OCI-LY7 (cell line): Measurements from ENCODE around the gene ZBP1.

Source experiments
- CTCF ChIP-seq: fragments of 200-600 bp; sonication (generic); conservative IDR thresholded peaks from 2 replicates; pipeline ENCODE4 v1.5.1; 2014; ENCODE audit warnings: mild to moderate bottlenecking, antibody characterized with exemption, low read length, moderate library complexity, mixed read lengths
- EZH2phosphoT487 ChIP-seq: fragments of 200-600 bp; sonication (generic); IDR thresholded peaks from 2 replicates; pipeline ENCODE4 v1.6.1; 2018; ENCODE audit warnings: low read depth, borderline replicate concordance, mild to moderate bottlenecking, mixed run types, antibody characterized with exemption, low read length, moderate library complexity, mixed read lengths

DNA sequence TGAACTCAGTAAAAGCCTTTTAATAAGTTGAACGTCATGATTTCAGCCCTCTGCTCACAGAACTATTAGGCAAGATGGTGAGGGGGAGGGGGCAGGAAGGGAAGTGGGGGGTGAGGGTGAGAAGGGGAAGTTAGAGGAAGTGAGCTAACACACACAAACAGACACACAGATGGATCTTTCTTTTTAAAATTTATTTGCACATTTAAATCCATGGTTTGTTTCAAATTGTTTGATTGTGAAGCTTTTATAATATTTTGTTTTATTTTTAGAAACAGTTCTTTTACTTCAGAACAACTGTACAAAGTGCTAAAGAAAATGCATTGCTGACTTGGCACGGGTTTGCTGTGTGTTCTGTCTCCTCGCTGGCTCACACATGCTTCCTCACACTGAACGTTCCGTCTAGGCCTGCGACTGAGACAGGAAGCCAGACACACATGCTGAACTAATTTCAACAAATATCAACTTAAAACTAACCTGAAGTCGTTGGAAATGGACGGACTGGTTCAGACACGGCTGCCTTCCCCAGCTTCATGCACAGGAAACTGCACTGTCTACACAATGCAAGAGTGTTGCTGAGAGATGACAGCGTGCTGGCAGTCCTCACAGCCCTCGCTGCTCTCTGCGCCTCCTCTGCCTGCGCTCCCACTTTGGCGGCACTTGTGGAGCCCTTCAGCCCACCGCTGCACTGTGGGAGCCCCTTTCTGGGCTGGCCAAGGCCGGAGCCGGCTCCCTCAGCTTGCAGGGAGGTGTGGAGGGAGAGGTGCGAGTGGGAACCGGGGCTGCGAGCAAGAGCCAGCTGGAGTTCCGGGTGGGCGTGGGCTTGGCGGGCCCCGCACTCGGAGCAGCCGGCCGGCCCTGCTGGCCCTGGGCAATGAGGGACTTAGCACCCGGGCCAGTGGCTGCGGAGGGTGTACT is 8.1 kb upstream of the ZBP1 start:
- TF ChIP-seq CTCF (no peak), EZH2phosphoT487 (no peak)
